CD1c-positive myeloid dendritic cell (primary cell): ENCODE data around the gene CCDC81.
"Not testable (repeated sequence)": the region's sequence is repeated elsewhere in the genome, so short reads cannot be mapped to it uniquely, and the experiment has no call there.

ENCODE experiments used
- DNase-seq: peaks from one replicate; pipeline ENCODE4 v3.0.0-alpha.2; 2016; ENCODE audit errors: extremely low spot score

Gene CCDC81

DNA sequence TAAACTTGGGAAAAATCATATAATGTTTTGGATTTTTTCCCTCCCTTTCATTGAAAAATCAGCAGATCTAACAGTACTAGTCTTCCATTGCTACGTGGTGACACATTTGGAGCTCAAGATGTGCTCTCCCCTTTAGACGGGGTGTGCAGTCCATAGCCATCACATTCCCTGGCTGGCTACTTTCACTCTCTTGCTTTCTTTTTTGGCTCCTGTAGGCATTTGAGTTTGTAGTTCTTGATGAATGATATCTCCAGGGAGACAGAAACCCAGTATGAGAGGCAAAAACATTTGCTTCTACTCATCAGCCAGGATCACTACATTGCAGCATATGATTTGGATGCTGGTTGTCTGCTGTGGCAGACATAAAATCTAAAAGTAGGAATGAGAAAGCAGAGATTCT, 12.1 kb downstream of the CCDC81 start:
- DNase-seq = no peak

DNA sequence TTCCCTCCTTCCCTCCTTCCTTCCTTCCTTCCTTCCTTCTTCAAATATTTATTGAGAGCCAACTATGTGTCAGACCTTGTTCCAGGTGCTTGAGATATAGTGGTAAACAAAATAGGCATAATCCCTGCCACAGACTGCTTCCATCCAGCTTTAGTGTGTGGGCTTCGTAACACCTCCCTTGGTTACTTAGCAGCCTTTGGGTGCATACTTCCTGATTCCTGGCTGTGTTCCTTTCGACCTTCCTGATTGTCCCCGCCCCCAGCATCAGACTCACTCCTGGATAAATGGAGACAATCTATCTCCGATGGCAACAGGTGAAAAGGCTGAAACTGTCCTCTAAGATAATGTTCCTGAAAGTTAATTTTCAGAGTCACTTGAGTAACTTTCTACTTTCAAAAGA, 13.5 kb downstream of the CCDC81 start:
- no peak for DNase-seq

DNA sequence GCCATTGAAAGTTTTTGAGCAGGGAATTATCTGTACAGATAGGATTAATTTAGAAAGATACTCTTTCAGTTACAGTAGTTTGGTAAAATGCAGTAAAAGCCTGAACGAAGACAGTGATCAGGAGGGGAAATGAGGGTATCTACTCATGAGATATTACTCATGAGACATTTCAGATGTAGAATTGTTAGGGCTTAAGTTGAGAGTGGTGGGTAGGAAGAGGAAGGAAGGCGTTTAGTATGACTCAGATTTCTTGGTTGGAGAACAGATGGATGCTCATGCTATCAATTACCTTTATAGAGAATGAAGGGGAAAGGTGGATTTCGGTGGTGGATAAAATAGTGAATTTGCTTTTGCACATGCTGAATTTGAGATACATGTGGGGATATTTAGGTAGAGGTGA, 15.8 kb downstream of the CCDC81 start:
- DNase-seq = no peak

DNA sequence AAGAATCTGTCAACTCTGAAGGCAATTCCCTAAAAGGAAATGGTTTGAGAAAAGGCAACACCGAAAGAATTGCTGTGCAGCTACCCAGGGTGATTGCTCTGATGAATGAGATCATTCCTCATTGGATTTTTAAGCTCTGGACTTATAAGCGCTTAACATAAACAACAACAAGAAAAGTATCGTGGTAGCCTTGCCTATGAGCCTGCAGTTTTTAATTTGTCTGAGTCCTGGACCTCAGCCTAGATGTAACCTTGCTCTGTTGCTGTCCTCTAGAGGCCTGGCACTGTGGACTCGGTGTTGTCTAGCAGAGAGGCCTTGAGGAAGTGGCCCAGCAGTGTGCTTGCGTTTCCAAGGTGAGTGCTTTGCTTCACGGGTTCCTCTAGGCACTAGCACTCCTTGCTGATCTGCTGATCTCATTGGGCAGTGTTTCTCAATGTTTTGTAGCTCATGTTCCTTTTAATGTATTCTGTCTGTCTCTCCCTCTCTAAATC, 20.4 kb downstream of the CCDC81 start:
- DNase-seq = no peak

DNA sequence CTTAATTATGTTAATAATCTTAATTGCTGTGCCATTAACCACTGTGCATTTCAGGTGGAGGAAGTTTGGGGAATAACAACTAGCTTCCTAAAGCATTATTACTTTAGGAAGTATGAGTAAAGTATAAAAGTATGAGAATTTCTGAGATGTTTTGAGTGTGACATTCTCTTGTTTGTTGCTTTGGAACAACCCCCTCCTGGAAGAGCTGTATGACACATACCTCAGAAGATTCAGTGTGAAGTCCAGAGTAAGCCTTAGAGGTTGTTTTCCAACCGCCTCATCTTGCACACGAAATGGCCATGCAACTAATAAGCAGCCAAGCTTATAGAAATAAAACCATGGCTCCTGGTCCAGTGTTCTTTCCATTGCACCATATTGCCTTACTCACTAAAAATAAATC, 21.7 kb downstream of the CCDC81 start:
- no peak for DNase-seq

DNA sequence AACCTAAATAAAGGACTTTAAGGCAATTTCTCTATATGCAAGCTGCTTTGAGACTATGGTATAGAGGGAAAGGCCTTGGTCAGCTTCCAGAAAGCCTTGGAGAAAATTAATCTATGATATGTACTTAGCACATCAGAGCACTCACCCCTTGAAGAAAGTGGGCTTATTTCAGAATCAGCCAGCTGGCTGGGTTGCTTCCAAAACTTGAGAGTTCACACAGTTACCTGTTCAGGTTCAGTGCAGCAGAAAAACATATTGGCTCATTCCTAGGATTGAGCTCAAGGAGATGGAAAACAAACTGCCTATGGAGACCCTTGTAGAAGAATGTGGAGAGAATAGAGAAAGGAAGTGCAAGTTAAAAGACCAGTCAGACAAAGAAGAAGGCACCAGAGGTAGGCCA, 22.7 kb downstream of the CCDC81 start:
- DNase-seq = no peak

DNA sequence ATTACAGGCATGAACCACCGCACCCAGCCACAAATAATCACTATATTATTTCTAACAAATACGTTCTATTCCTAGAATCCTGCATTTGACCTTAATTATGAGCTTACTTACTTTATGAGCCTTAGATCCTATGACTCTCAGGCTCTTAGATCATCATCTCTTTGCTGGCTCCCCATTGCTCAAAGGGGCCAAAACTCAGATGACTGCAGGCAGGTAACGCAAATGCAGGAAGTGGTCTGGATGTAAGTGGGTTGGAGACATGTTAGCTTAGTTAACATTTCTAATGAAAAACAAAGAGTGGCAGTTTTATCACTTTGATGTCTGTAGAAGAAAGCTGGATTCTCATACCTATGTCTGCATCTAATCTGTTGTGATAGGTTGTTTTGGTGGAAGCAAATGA, 23.4 kb downstream of the CCDC81 start:
- DNase-seq = no peak

DNA sequence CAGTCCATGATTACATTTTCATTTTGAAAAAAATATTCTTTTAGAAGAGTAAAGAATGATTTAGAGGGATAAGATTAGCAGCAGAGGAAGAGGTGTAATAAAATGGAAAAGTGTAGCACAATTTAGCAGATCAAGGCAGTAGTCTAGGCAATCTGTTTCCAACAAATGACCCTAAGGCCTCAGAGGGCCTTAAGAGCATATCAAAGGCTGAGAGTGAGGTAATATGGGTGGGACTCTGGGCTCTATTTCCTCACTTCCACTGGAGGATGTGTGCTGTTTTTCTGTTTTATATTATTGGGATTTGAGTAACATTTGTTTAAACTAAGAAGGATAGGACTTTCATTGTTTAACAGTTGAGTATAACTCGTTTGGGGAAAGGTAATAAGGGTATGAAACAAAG, 28.8 kb downstream of the CCDC81 start:
- no peak for DNase-seq

DNA sequence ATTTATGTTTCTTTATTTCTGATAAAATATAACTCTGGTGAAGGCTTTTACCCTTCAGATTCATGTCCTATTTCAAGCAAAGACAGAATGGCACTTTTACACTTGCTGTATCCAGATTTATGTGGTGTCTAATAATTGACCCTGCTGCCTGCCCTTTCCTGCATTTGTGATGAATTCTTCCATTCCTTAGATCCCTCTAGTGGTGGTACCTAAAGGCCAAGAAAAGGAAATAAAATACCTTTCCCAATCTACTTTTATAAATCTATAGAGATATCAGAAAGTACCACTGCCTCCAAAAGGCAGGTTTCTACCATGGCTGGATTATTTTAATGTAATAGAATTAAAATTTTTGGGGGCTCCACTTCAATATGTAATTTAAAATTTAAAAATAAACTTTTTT, 34.2 kb downstream of the CCDC81 start:
- no peak for DNase-seq

DNA sequence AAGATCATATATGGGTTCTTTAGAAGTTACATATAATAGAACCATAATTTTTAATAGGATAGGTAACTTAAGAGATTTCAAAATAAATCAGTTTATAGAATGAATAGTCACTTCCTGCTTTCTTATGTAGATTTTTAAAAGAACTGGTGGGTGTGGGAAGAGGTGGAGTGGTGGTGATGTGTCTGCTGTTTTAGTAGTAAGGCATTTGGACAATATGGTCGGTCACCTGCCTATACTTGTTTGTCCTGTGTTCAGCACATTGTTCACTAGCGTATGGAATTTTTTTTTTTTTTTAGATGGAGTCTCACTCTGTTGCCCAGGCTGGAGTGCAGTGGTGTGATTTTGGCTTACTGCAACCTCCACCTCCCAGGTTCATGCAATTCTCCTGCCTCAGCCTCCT, 39.3 kb downstream of the CCDC81 start:
- DNase-seq = peak; percentile 8

DNA sequence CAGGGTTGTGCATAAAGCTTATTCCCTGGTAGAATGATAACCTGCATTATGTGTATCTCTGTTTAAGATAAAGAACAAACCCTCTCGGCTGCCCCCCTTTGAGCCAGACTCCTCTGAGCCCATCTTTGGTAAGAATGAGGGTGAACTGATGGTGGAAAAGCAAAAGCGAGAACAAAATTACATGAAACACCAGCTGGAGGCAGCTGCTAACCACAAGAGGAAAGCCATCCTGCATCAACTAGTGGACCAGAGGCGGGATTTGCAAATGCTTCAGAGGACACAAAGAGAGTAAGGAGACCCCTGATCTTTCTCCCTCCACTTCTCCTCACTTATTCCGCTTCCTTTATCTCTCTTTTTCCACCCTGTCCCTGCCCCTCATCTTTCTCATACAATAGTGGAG, 40.3 kb downstream of the CCDC81 start:
- DNase-seq = no peak

DNA sequence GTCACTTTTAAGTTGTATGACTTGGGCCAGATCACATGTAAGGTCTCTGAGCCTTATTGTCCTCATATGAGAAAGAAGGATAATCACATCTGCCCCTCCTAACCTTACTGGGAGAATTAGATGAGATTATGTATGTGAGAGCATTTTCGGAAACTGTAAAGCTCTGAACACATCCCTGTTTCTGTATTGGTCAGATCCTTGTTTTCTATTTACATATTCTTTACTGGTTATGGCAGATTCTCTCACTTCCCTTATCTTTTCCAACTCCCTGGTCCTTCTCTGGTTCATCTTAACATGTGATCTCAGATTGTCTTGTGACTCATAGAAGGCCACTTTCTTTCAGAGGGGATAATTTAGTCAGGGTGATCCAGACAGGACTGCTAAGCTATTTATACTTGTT, 41.8 kb downstream of the CCDC81 start:
- peak; percentile 77 for DNase-seq

DNA sequence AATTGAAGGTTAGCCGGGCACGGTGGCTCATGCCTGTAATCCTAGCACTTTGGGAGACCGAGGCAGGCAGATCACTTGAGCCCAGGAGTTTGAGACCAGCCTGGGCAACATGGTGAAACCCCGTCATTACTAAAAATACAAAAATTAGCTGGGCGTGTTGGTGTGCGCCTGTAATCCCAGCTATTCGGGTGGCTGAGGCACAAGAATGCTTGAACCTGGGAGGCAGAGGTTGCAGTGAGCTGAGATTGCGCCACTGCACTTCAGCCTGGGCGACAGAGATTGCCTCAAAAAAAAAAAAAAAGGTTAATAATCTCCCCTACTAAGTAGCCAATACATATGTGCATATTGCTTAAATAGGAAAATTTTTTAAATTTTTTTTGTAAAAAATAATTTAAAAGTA, 42.3 kb downstream of the CCDC81 start:
- not testable (repeated sequence) for DNase-seq

DNA sequence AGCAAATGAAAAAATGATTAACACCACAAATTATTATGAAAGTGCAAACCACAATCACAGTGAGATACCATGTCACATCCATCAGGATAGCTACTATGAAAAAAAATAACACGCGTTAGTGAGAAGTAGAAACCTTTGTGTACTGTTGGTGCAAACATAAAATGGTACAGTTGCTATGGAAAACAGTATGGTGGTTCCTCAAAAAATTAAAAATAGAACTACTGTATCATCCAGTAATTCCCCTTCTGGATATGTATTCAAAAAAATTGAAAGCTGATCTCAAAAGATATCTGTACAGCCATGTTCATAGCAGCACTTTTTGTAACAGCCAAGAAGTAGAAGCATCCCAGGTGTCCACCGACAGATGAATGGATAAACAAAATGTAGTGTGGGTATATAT, 43.4 kb downstream of the CCDC81 start:
- DNase-seq = peak; percentile 49

DNA sequence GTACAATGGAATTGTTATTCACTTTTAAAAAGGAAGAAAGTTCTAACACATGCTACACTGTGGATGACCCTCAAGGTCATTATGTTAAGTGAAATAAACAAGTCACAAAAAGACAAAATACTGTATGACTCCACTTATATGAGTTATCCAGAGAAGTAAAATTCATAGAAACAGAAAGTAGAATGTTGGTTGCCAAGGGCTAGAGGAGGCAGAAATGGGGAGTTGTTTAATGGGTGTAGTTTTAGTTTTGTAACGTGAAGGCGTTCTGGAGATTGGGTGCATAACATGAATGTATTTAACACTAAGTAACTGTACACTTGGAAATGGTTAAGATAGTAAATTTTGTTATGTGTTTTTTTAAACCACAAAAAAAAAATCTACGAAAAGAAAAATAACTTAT, 43.8 kb downstream of the CCDC81 start:
- DNase-seq = no peak

DNA sequence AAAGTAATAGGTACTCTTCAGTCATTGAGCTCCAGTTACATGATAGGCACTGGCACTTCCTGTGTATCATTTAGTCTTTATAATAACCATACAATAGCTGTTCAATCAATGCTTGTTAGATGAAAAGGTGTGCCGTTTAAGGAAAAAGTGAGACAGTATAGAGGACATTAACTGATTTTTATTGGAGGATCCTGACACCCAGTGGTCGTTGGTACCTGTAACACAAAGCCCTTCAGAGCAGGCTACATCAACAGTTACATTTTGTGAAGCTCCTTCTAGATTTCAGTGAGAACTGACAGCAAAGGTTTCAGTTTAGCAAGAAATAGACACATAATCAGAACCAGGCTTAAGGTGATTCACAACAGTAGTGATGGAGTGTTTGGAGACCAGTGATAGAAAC, 44.2 kb downstream of the CCDC81 start:
- DNase-seq = no peak

DNA sequence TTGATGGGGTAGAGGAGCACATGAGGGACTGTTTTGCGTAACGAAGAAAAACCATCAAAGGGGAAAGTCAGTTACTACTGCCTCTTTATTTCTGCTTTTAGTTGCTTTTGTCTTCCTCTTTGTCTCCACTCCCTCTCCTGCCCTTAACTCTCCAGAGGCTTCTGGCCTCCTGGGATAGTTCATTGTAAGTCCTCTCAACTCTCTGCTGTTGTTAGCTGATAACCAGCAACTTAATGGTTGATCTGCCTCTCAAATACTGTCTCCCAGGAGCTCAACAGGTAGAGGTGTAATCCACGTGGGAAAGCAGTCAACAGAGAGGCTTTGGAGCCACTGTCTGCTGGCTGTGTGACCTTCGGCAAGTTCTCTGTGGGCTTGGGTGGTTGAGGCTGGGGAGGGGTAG, 47.3 kb downstream of the CCDC81 start:
- DNase-seq = no peak

DNA sequence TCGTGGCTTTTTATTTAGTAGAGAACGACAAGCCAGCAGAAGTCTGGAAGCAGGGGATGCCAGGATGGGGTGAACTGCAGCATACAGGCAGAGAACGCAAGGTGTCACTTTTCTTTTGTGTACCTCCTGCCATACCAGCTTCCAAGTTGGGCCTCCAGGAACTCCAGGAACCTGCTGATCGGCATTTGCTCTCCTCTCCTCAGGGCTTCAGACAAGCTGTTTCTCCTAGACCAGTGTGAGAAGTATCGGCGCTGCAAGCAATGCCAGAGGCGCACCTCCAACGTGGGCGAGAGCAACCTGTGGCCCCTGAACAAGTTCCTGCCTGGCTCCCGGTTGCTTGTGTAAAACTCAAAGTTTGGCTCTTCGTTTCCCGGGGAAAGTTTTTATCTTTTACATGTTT, 47.7 kb downstream of the CCDC81 start:
- no peak for DNase-seq

DNA sequence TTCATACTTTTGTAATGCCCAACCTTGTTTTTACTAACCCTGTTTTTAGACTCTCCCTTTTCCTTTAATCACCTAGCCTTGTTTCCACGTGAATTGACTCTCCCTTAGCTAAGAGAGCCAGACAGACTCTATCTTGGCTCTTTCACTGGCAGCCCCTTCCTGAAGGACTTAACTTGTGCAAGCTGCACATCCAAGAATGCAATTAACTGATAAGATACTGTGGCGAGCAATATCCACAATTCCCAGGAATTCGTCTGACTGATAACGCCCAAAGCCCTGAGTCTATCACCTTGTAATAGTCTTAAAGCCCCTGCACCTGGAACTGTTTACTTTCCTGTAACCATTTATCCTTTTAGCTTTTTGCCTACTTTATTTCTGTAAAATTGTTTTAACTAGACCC, 48.8 kb downstream of the CCDC81 start:
- not testable (repeated sequence) for DNase-seq

DNA sequence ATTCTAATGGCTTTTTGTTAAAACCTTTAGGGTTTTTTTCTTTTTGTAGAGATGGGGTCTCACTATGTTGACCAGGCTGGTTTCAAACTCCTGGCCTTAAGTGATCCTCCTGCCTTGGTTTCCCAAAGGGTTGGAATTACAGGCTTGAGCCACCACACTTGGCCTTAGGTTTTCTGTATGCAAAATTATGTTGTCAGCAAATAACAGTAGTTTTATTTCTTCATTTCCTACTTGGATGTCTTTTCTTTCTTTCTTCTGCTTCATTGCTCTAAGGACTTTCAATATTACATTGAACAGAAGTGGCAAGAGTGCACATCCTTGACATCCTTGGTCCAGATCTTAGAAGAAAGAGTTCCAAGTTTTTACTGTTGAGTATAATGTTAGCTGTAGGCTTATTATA, 52.8 kb downstream of the CCDC81 start:
- DNase-seq = no peak

DNA sequence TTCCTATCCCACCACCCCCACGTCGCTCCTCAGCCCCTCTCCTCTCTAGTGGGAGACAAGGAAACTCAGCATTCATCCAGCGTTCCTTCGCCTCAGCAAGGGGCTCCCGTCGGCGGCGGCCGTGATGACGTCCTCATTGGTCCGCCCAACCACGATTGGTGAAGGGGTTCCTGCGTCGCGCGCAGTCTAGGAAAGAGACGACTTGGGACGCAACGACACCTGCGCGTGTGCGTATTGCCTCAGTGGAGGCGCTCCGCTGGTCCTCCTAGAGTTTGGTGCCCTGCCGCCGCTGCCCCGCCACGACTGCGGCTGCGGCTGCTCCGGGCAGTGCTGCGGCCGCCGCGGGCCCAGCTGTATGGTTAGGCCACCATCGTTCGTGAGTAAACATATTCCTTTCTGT, 56.6 kb downstream of the CCDC81 start:
- no peak for DNase-seq

DNA sequence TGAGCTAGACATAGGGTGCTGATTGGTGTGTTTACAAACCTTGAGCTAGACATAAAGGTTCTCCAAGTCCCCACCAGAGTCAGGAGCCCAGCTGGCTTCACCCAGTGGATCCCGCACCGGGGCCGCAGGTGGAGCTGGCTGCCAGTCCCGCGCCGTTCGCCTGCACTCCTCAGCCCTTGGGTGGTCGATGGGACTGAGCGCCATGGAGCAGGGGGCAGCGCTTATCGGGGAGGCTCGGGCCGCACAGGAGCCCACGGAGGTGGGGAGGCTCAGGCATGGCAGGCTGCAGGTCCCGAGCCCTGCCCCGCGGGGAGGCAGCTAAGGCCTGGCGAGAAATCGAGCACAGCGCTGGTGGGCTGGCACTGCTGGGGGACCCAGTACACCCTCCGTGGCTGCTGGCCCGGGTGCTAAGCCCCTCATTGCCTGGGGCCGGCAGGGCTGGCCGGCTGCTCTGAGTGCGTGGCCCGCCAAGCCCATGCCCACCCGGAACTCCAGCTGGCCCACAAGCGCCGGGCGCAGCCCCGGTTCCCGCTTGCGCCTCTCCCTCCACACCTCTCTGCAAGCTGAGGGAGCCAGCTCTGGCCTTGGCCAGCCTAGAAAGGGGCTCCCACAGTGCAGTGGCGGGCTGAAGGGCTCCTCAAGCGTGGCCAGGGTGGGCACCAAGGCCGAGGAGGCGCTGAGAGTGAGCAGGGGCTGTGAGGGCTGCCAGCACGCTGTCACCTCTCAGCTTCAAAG, 58.8 kb downstream of the CCDC81 start:
- not testable (repeated sequence) for DNase-seq

DNA sequence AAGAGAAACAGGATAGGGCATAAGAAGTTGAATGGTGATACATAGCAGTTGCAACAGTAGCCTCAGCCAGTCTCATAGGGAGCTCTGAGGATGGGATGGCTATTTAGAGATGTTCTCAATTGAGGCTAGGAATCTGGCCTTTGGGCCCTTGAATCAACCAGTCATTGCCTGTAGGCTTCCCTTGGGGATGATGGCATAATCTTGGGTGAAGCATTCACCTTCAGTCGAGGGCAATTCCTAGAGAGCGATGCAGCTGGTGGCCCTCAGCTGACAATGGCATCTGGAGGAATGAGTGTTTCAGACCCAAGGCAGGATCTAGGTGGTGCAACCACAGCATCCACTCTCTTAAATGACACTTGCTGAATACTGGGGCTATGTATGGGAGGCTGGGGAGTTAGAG, 61.0 kb downstream of the CCDC81 start:
- no peak for DNase-seq

DNA sequence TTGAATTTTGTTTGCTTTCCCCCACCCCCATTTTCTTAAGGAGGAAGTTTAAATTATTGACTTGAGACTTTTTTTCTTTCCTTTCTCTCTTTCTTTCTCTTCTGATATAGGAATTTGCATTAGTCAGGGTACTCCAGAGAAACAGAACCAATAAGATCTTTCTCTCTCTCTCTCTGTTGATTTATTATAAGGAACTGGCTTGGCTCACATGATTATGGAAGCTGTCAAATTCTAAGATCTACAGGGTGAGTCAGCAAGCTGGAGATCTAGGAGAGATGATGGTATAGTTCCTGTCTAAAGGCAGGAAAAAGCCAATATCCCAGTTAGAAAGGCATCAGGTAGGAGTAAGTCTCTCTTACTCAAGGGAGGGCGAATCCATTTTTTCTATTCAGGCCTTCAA, 64.0 kb downstream of the CCDC81 start:
- no peak for DNase-seq
